Uterus (tissue), 4 donors: ENCODE data around the gene ADAMTS3. TPM values are rescaled to one million over a fixed set of nuclear protein-coding genes. Genes with fewer than 3 reads are reported as not detected.

Source experiments
- DNase-seq, 2 donors: peaks; one replicate each; pipeline ENCODE4 v3.0.0-alpha.2; 2019 to 2020
- H3K27ac ChIP-seq, 2 donors: fragments of 200-600 bp; sonication (generic); 1 replicate in 1 of 2; 2 replicates in 1 of 2; pipeline ENCODE4 v1.5.1; 2016 to 2018
- H3K27me3 ChIP-seq, 2 donors: fragments of 200-600 bp; sonication (generic); one replicate each; pipeline ENCODE4 v1.5.1; 2018 to 2019; ENCODE audit warnings: control low read depth in 1 of 2
- H3K36me3 ChIP-seq, 2 donors: fragments of 200-600 bp; sonication (generic); one replicate each; pipeline ENCODE4 v1.5.1; 2019; ENCODE audit warnings: control low read depth in 1 of 2
- H3K4me1 ChIP-seq, 2 donors: fragments of 200-600 bp; sonication (generic); one replicate each; pipeline ENCODE4 v1.5.1; 2018 to 2019; ENCODE audit warnings: control low read depth in 1 of 2
- H3K4me3 ChIP-seq, 2 donors: fragments of 200-600 bp; sonication (generic); 1 replicate in 1 of 2; 2 replicates in 1 of 2; pipeline ENCODE4 v1.5.1; 2018 to 2019; ENCODE audit warnings: mild to moderate bottlenecking in 1 of 2
- H3K9me3 ChIP-seq, 2 donors: fragments of 200-600 bp; sonication (generic); one replicate each; pipeline ENCODE4 v1.5.1; 2019; ENCODE audit warnings: control low read depth in 1 of 2
- CTCF ChIP-seq, 4 experiments: fragments of 200-600 bp in 2 of 4; fragments of 450-650 bp in 2 of 4; sonication (generic) in 2 of 4; IDR thresholded peaks; one replicate each; pipeline ENCODE4 v1.5.1; 2016 to 2019; ENCODE audit warnings: antibody characterized with exemption in 4 of 4, mild to moderate bottlenecking in 2 of 4, moderate library complexity in 1 of 4
- POLR2A ChIP-seq, 2 donors: fragments of 450-650 bp; IDR thresholded peaks; one replicate each; pipeline ENCODE4 v1.6.1; 2016; ENCODE audit warnings: antibody characterized with exemption in 2 of 2, mild to moderate bottlenecking in 1 of 2, moderate library complexity in 1 of 2
- intact Hi-C: fragments of 100-400 bp; cut with DNase I; formaldehyde crosslinking; loops from one replicate; pipeline ENCODE4 v1.15.1; 2023; ENCODE audit warnings: low total_unique reads
- total RNA-seq, 4 donors: library from RNA; depleted of rRNA in 3 of 4; stranded (reverse); fragments of >200 nt in 3 of 4; gene quantifications; one replicate each; pipeline versions ENCODE4 v1.1.0 to v1.2.4, GENCODE V29; 2014 to 2023
- donor health status: DM: yes; HTN: yes; CAD: no.

Gene ADAMTS3
- total RNA-seq, 4 donors from 2014 or later = 4.2 to 25.7 (median 11.8) TPM

- no peak overlapping the region for H3K27ac ChIP-seq
- H3K4me1 ChIP-seq = no peaks in the 10 kb centered on the region
- TF ChIP-seq POLR2A (IDR thresholded peaks at IDR 0.05) = no peak
- TF ChIP-seq CTCF (IDR thresholded peaks at IDR 0.05) = no peak
- no peaks in the 10 kb centered on the region for H3K27me3 ChIP-seq
- no peak for DNase-seq
- H3K36me3 ChIP-seq = no peaks in the 10 kb centered on the region
- intact Hi-C loops = no loop called here
- no peaks in the 10 kb centered on the region for H3K9me3 ChIP-seq
- no peak overlapping the region for H3K4me3 ChIP-seq
These were observed 224.6 kb downstream of the ADAMTS3 start for GRCh38 chr4:72344418-72344817.

GRCh38 chr4:72341432-72341820 lies 227.6 kb downstream of the ADAMTS3 start:
- no peaks in the 10 kb centered on the region for H3K27me3 ChIP-seq
- H3K4me1 ChIP-seq = no peaks in the 10 kb centered on the region
- H3K36me3 ChIP-seq = no peaks in the 10 kb centered on the region
- no peak for TF ChIP-seq POLR2A (IDR thresholded peaks at IDR 0.05)
- H3K9me3 ChIP-seq = no peaks in the 10 kb centered on the region
- H3K4me3 ChIP-seq = no peak overlapping the region
- H3K27ac ChIP-seq = no peak overlapping the region
- no peak for DNase-seq
- intact Hi-C loops = no loop called here

DNA sequence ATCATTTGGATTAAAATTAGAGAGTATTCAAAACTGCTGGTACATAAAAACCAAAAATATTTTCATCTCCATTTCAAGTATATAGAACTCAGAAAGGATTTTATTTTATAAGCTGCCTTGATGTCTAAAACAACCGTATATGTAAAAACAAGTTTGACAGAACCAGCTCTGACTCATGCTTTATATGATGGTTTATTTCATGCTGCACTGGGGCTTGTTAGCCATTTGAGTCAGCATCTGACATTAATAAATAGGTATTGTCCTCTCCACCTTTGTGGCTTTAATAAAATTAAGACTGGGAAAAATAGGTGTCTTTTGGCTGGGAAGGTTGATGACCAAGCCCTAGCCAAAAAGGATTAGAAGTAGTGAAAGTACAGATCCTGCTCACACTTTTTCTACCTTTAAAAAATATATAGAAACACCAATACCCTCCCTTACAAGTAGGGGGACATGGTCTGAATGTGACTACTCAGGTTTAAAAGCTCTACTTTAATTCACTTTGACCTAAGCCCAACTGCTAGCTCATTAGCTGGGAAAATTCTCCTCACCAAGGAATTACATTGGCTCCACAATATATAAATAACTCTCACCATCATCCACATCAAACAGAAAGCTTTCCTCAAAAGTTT lies 228.1 kb downstream of the ADAMTS3 start:
- no peaks in the 10 kb centered on the region for H3K4me1 ChIP-seq
- no peaks in the 10 kb centered on the region for H3K27me3 ChIP-seq
- intact Hi-C loops = no loop called here
- no peak for TF ChIP-seq POLR2A (IDR thresholded peaks at IDR 0.05)
- no peak for TF ChIP-seq CTCF (IDR thresholded peaks at IDR 0.05)
- no peak overlapping the region for H3K27ac ChIP-seq
- H3K36me3 ChIP-seq = no peaks in the 10 kb centered on the region
- H3K4me3 ChIP-seq = no peak overlapping the region
- no peak for DNase-seq
- H3K9me3 ChIP-seq = no peaks in the 10 kb centered on the region

DNA sequence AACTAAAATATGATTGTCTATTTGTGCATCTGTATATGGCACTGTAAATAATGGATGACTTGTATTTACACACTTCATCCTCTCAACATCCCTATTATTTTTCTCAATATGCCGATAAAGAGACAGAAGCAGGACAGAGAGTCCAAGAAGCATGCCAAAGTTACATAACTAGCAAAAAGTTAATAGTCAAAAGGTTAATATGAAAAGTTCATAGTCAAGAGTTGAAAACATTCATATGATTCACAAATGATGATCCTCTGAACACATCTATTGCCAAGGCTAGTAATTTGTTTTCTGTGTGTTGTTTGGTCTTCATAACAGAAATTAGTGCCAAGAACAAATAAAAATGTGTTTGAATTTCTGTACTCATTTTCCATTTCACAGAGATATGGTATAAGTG lies 231.0 kb downstream of the ADAMTS3 start:
- TF ChIP-seq POLR2A (IDR thresholded peaks at IDR 0.05) (no peak), CTCF (IDR thresholded peaks at IDR 0.05) (no peak)
- Histone ChIP-seq H3K27me3 (no peaks in the 10 kb centered on the region), H3K9me3 (no peaks in the 10 kb centered on the region), H3K36me3 (no peaks in the 10 kb centered on the region), H3K4me1 (no peaks in the 10 kb centered on the region), H3K4me3 (no peak overlapping the region), H3K27ac (no peak overlapping the region)
- no peak for DNase-seq
- intact Hi-C loops = no loop called here

GRCh38 chr4:72330381-72330780 lies 238.6 kb downstream of the ADAMTS3 start:
- no peak overlapping the region for H3K27ac ChIP-seq
- no peak for TF ChIP-seq CTCF (IDR thresholded peaks at IDR 0.05)
- DNase-seq = no peak
- H3K36me3 ChIP-seq = no peaks in the 10 kb centered on the region
- H3K4me3 ChIP-seq = no peak overlapping the region
- H3K9me3 ChIP-seq = no peaks in the 10 kb centered on the region
- no peaks in the 10 kb centered on the region for H3K27me3 ChIP-seq
- intact Hi-C loops = no loop called here
- no peaks in the 10 kb centered on the region for H3K4me1 ChIP-seq
